Activated T-helper 2 cell treated with anti-CD3 and anti-CD28 coated beads, Interferon-gamma antibody, Interleukin-2, Interleukin-4, amounts not matched to agents 10 μg/mL and 5 μg/mL and 100 μg/mL, durations not matched to agents 14 hours and 24 hours and 36 hours (primary cell): Measurements from ENCODE around the gene GPR108. TPM values are rescaled to one million over a fixed set of nuclear protein-coding genes. Genes with fewer than 3 reads are reported as not detected.
"Not testable (repeated sequence)": the region's sequence is repeated elsewhere in the genome, so short reads cannot be mapped to it uniquely, and the experiment has no call there.

Source experiments
- DNase-seq: peaks from one replicate; pipeline ENCODE4 v3.0.0; 2021; ENCODE audit warnings: low spot score
- H3K27ac Mint-ChIP-seq: one replicate; pipeline ENCODE4 v1.8.0; 2021; ENCODE audit warnings: mixed read lengths
- H3K27me3 Mint-ChIP-seq: one replicate; pipeline ENCODE4 v1.8.0; 2021; ENCODE audit warnings: low read depth, mixed read lengths
- H3K36me3 Mint-ChIP-seq: one replicate; pipeline ENCODE4 v1.8.0; 2021; ENCODE audit warnings: low read depth, mixed read lengths
- H3K4me1 Mint-ChIP-seq: one replicate; pipeline ENCODE4 v1.8.0; 2021; ENCODE audit warnings: low read depth, mixed read lengths
- H3K4me3 Mint-ChIP-seq: one replicate; pipeline ENCODE4 v1.8.0; 2021; ENCODE audit warnings: low read depth, mild to moderate bottlenecking, moderate library complexity, mixed read lengths
- H3K9me3 Mint-ChIP-seq: one replicate; pipeline ENCODE4 v1.8.0; 2021; ENCODE audit warnings: mixed read lengths
- intact Hi-C: fragments of 100-400 bp; cut with micrococcal nuclease; formaldehyde crosslinking; loops from one replicate; pipeline ENCODE4 v1.15.1; 2023
- total RNA-seq: library from RNA; stranded (reverse); gene quantifications from 2 replicates; pipeline ENCODE4 v1.2.3, GENCODE V29; 2022

GPR108 gene
- 90.4 and 95.4 TPM in 2 replicates for total RNA-seq

- no peaks in the 10 kb centered on the region for H3K9me3 Mint-ChIP-seq
- DNase-seq = peak; percentile 100
- H3K27ac Mint-ChIP-seq = peak within 1 kb of the TSS; percentile 98
- peak within 1 kb of the TSS; percentile 98 for H3K4me3 Mint-ChIP-seq
- peaks cover 36% of the 10 kb centered on the region for H3K36me3 Mint-ChIP-seq
- no peaks in the 10 kb centered on the region for H3K27me3 Mint-ChIP-seq
- peaks cover 37% of the 10 kb centered on the region for H3K4me1 Mint-ChIP-seq
- intact Hi-C loops = loop anchor here (1.0 to 2.0 kb wide), 2 partner anchors 59 to 67 kb away; partner anchors contain the start of gene TNFSF14
Observed at GRCh38 chr19:6737284-6737872, at the start of gene GPR108. GPR108 (minus strand) TSS chr19:6737580; CDS start chr19:6737576, 4 bp downstream.

- H3K4me1 Mint-ChIP-seq = peaks cover 39% of the 10 kb centered on the region
- peaks cover 58% of the 10 kb centered on the region for H3K36me3 Mint-ChIP-seq
- H3K27ac Mint-ChIP-seq = peak overlapping the region; percentile 38
- intact Hi-C loops = no loop called here
- H3K9me3 Mint-ChIP-seq = peaks cover 3% of the 10 kb centered on the region
- DNase-seq = no peak
- H3K4me3 Mint-ChIP-seq = no peak overlapping the region
- no peaks in the 10 kb centered on the region for H3K27me3 Mint-ChIP-seq
Observed at GRCh38 chr19:6779206-6779605, 41.8 kb upstream of the GPR108 start.

- H3K27me3 Mint-ChIP-seq = no peaks in the 10 kb centered on the region
- peaks cover 43% of the 10 kb centered on the region for H3K4me1 Mint-ChIP-seq
- peak overlapping the region; percentile 45 for H3K27ac Mint-ChIP-seq
- peaks cover 3% of the 10 kb centered on the region for H3K9me3 Mint-ChIP-seq
- H3K36me3 Mint-ChIP-seq = peaks cover 57% of the 10 kb centered on the region
- no peak for DNase-seq
- no peak overlapping the region for H3K4me3 Mint-ChIP-seq
- intact Hi-C loops = no loop called here
Observed at GRCh38 chr19:6778386-6778785, 41.0 kb upstream of the GPR108 start.

- H3K36me3 Mint-ChIP-seq = peaks cover 56% of the 10 kb centered on the region
Observed at GRCh38 chr19:6777434-6777833, 40.1 kb upstream of the GPR108 start.

GRCh38 chr19:6776999-6777398 lies 39.6 kb upstream of the GPR108 start:
- H3K4me3 Mint-ChIP-seq = no peak overlapping the region

More at GRCh38 chr19:6777434-6777833, 40.1 kb upstream of the GPR108 start:
- H3K4me1 Mint-ChIP-seq = peaks cover 45% of the 10 kb centered on the region
- no peak overlapping the region for H3K4me3 Mint-ChIP-seq
- peaks cover 3% of the 10 kb centered on the region for H3K9me3 Mint-ChIP-seq
- H3K27me3 Mint-ChIP-seq = no peaks in the 10 kb centered on the region
- H3K27ac Mint-ChIP-seq = peak overlapping the region; percentile 30
- intact Hi-C loops = no loop called here
- DNase-seq = no peak

GRCh38 chr19:6776045-6776444 lies 38.7 kb upstream of the GPR108 start:
- H3K36me3 Mint-ChIP-seq = peaks cover 51% of the 10 kb centered on the region
- DNase-seq, intact Hi-C loops, H3K9me3 Mint-ChIP-seq, H3K4me3 Mint-ChIP-seq, H3K27ac Mint-ChIP-seq, H3K27me3 Mint-ChIP-seq: not testable (repeated sequence)
- peaks cover 50% of the 10 kb centered on the region for H3K4me1 Mint-ChIP-seq

More at GRCh38 chr19:6776999-6777398, 39.6 kb upstream of the GPR108 start:
- H3K9me3 Mint-ChIP-seq = peaks cover 3% of the 10 kb centered on the region
- peaks cover 58% of the 10 kb centered on the region for H3K36me3 Mint-ChIP-seq
- H3K4me1 Mint-ChIP-seq = peaks cover 49% of the 10 kb centered on the region
- no peaks in the 10 kb centered on the region for H3K27me3 Mint-ChIP-seq
- peak overlapping the region; percentile 30 for H3K27ac Mint-ChIP-seq
- no peak for DNase-seq
- intact Hi-C loops = no loop called here

GRCh38 chr19:6774821-6775707 lies 37.7 kb upstream of the GPR108 start:
- H3K4me1 Mint-ChIP-seq = peaks cover 48% of the 10 kb centered on the region
- no peak for DNase-seq

GRCh38 chr19:6773323-6773931 lies 36.0 kb upstream of the GPR108 start:
- H3K36me3 Mint-ChIP-seq = peaks cover 45% of the 10 kb centered on the region
- intact Hi-C loops = loop anchor here (2.0 kb wide), 1 partner anchor 89 kb away; no protein-coding TSS in a partner anchor
- H3K27me3 Mint-ChIP-seq = no peaks in the 10 kb centered on the region
- H3K4me3 Mint-ChIP-seq = peak overlapping the region; percentile 82
- peaks cover 46% of the 10 kb centered on the region for H3K4me1 Mint-ChIP-seq
- peak overlapping the region; percentile 88 for H3K27ac Mint-ChIP-seq
- H3K9me3 Mint-ChIP-seq = peaks cover 3% of the 10 kb centered on the region
- peak; percentile 37 for DNase-seq

More at GRCh38 chr19:6774821-6775707, 37.7 kb upstream of the GPR108 start:
- H3K27ac Mint-ChIP-seq = peak overlapping the region; percentile 12
- peaks cover 3% of the 10 kb centered on the region for H3K9me3 Mint-ChIP-seq
- H3K4me3 Mint-ChIP-seq = peak overlapping the region; percentile 66
- intact Hi-C loops = no loop called here
- no peaks in the 10 kb centered on the region for H3K27me3 Mint-ChIP-seq
- peaks cover 46% of the 10 kb centered on the region for H3K36me3 Mint-ChIP-seq

- no peaks in the 10 kb centered on the region for H3K27me3 Mint-ChIP-seq
Observed at GRCh38 chr19:6772866-6773322, 35.5 kb upstream of the GPR108 start.

GRCh38 chr19:6772028-6772865 lies 34.9 kb upstream of the GPR108 start, which contains the start of gene VAV1:
VAV1 (plus strand) TSS chr19:6772708; CDS start chr19:6772808, 100 bp downstream.
- intact Hi-C loops = loop anchor here (1.0 to 2.0 kb wide), 3 partner anchors 29 to 91 kb away; no protein-coding TSS in a partner anchor
- peak within 1 kb of the TSS; percentile 82 for H3K4me3 Mint-ChIP-seq
- DNase-seq = peak; percentile 74
- peaks cover 36% of the 10 kb centered on the region for H3K36me3 Mint-ChIP-seq
- H3K9me3 Mint-ChIP-seq = peaks cover 3% of the 10 kb centered on the region
- no peaks in the 10 kb centered on the region for H3K27me3 Mint-ChIP-seq
- peak within 1 kb of the TSS; percentile 88 for H3K27ac Mint-ChIP-seq
- peaks cover 46% of the 10 kb centered on the region for H3K4me1 Mint-ChIP-seq

More at GRCh38 chr19:6772866-6773322, 35.5 kb upstream of the GPR108 start:
- Mint-ChIP-seq H3K4me1 (peaks cover 45% of the 10 kb centered on the region), H3K36me3 (peaks cover 40% of the 10 kb centered on the region), H3K27ac (peak overlapping the region; percentile 88), H3K9me3 (peaks cover 3% of the 10 kb centered on the region), H3K4me3 (peak overlapping the region; percentile 82)
- intact Hi-C loops = loop anchor here (1.0 to 2.0 kb wide), 3 partner anchors 28 to 90 kb away; no protein-coding TSS in a partner anchor
- DNase-seq = no peak

GRCh38 chr19:6771648-6772027 lies 34.3 kb upstream of the GPR108 start:
- H3K36me3 Mint-ChIP-seq = peaks cover 30% of the 10 kb centered on the region
- not testable (repeated sequence) for DNase-seq, H3K9me3 Mint-ChIP-seq, H3K27me3 Mint-ChIP-seq
- peak overlapping the region; percentile 88 for H3K27ac Mint-ChIP-seq
- intact Hi-C loops = loop anchor here (1.0 to 2.0 kb wide), 3 partner anchors 30 to 91 kb away; no protein-coding TSS in a partner anchor
- H3K4me1 Mint-ChIP-seq = peaks cover 45% of the 10 kb centered on the region
- H3K4me3 Mint-ChIP-seq = peak overlapping the region; percentile 82
